Activated CD8-positive, alpha-beta memory T cell treated with anti-CD3 and anti-CD28 coated beads, Interleukin-2, amount 50 U/mL, for 24 hours (primary cell): ENCODE data around the gene KCNK1.
"Not testable (repeated sequence)": the region's sequence is repeated elsewhere in the genome, so short reads cannot be mapped to it uniquely, and the experiment has no call there.

Source experiments
- DNase-seq: peaks from one replicate; pipeline ENCODE4 v3.0.0-alpha.2; 2020; ENCODE audit errors: extremely low read depth

The KCNK1 gene

GRCh38 chr1:233607252-233608119, 6.4 kb upstream of the KCNK1 start:
- DNase-seq = no peak

- no peak for DNase-seq
Measured at GRCh38 chr1:233608988-233609387, 4.9 kb upstream of the KCNK1 start.

GRCh38 chr1:233609926-233610325, 4.0 kb upstream of the KCNK1 start:
- DNase-seq = no peak

- no peak for DNase-seq
Measured at GRCh38 chr1:233610628-233611027, 3.3 kb upstream of the KCNK1 start.

- not testable (repeated sequence) for DNase-seq
Measured at GRCh38 chr1:233611363-233611762, 2.5 kb upstream of the KCNK1 start.

- no peak for DNase-seq
Measured at GRCh38 chr1:233614173-233614742, 352 bp downstream of the KCNK1 start.

GRCh38 chr1:233614743-233615521, 1.0 kb downstream of the KCNK1 start:
- no peak for DNase-seq

- no peak for DNase-seq
Measured at GRCh38 chr1:233615571-233615970, 1.7 kb downstream of the KCNK1 start.

- no peak for DNase-seq
Measured at GRCh38 chr1:233617025-233617424, 3.1 kb downstream of the KCNK1 start.

- DNase-seq = not testable (repeated sequence)
Measured at GRCh38 chr1:233619414-233619813, 5.5 kb downstream of the KCNK1 start.

GRCh38 chr1:233620065-233620464, 6.2 kb downstream of the KCNK1 start:
- DNase-seq = no peak

GRCh38 chr1:233621923-233622322, 8.0 kb downstream of the KCNK1 start:
- DNase-seq = no peak

GRCh38 chr1:233624289-233624688, 10.4 kb downstream of the KCNK1 start:
- no peak for DNase-seq

GRCh38 chr1:233625087-233625486, 11.2 kb downstream of the KCNK1 start:
- DNase-seq = no peak

- no peak for DNase-seq
Measured at GRCh38 chr1:233625510-233625981, 11.6 kb downstream of the KCNK1 start.

GRCh38 chr1:233627376-233627775, 13.5 kb downstream of the KCNK1 start:
- no peak for DNase-seq

GRCh38 chr1:233627823-233628222, 13.9 kb downstream of the KCNK1 start:
- DNase-seq = no peak

- DNase-seq = no peak
Measured at GRCh38 chr1:233629305-233629935, 15.5 kb downstream of the KCNK1 start.

GRCh38 chr1:233631810-233632405, 18.0 kb downstream of the KCNK1 start:
- DNase-seq = no peak

- DNase-seq = no peak
Measured at GRCh38 chr1:233632436-233632835, 18.5 kb downstream of the KCNK1 start.

- DNase-seq = no peak
Measured at GRCh38 chr1:233635765-233636502, 22.0 kb downstream of the KCNK1 start.
